Testis (tissue), 3 donors: ENCODE results near the gene F2. TPM values are rescaled to one million over a fixed set of nuclear protein-coding genes. Genes with fewer than 3 reads are reported as not detected.

ENCODE experiments used
- DNase-seq: peaks from one replicate; pipeline ENCODE4 v3.0.0-alpha.2; 2019
- H3K27ac ChIP-seq, 2 donors: fragments of 200-600 bp; sonication (generic); one replicate each; pipeline ENCODE4 v1.5.1; 2019
- H3K27me3 ChIP-seq: fragments of 200-600 bp; sonication (generic); one replicate; pipeline ENCODE4 v1.5.1; 2019
- H3K36me3 ChIP-seq: fragments of 200-600 bp; sonication (generic); one replicate; pipeline ENCODE4 v1.5.1; 2017; ENCODE audit warnings: low read depth; ENCODE audit errors: missing control alignments
- H3K4me1 ChIP-seq: fragments of 200-600 bp; sonication (generic); one replicate; pipeline ENCODE4 v1.5.1; 2019
- H3K4me3 ChIP-seq, 2 donors: fragments of 200-600 bp; sonication (generic); one replicate each; pipeline ENCODE4 v1.5.1; 2017 to 2019
- H3K9me3 ChIP-seq: fragments of 200-600 bp; sonication (generic); one replicate; pipeline ENCODE4 v1.5.1; 2017
- POLR2A ChIP-seq: fragments of 450-650 bp; IDR thresholded peaks from one replicate; pipeline ENCODE4 v1.6.1; 2017; ENCODE audit warnings: antibody characterized with exemption, mild to moderate bottlenecking, moderate library complexity
- WGBS, 2 donors: methylation state at CpG; one replicate each; pipeline ENCODE4 v1.1.5; 2018; 5-methylcytosine and 5-hydroxymethylcytosine counted together
- intact Hi-C: fragments of 100-400 bp; cut with DNase I; formaldehyde crosslinking; loops from one replicate; pipeline ENCODE4 v1.15.1; 2023; ENCODE audit warnings: low total_unique reads
- polyA plus RNA-seq: library from polyadenylated mRNA; stranded (reverse); fragments of 350-450 nt; fragmentation: Illumina TruSeq; extraction: RNeasy Lipid Tissue Mini Kit (QIAGEN cat#74804); gene quantifications from one replicate; pipeline ENCODE4 v1.2.3, GENCODE V29; 2014; ENCODE audit warnings: low read depth, low replicate concordance; ENCODE audit not compliant: insufficient read depth
- total RNA-seq, 2 donors: library from RNA; depleted of rRNA; stranded (reverse); fragments of >200 nt; gene quantifications; one replicate each; pipeline ENCODE4 v1.2.3, GENCODE V29; 2016
- TF ChIP-seq, protein P1 (sequence below), 3 experiments: fragments of 450-650 bp in 2 of 3; fragments of 200-600 bp in 1 of 3; sonication (generic) in 1 of 3; IDR thresholded peaks; one replicate each; pipeline ENCODE4 v1.5.1; 2016 to 2019; ENCODE audit warnings: antibody characterized with exemption in 3 of 3, mild to moderate bottlenecking in 2 of 3, moderate library complexity in 1 of 3

Gene F2
- total and polyA plus RNA-seq, 3 donors from 2014 or later = 0.47 to 3.6 (median 2.4) TPM

DNA sequence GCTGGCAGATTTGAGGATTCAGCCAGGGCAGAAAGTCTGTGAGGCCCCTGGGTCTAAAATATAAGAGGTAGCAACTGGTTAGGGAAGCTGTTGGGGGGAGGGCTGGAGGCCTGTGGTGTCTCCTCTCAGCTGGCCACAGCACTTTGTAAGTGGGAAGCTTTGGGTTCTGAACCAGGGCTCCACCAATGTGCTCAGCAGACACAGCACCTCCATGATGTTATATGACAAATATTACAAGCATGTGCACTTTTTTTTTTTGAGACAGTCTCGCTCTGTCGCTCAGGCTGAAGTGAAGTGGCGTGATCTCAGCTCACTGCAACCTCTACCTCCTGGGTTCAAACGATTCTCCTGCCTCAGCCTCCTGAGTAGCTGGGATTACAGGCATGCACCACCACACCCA is 26.6 kb upstream of the F2 start:
- Histone ChIP-seq H3K36me3 (no peaks in the 10 kb centered on the region), H3K27me3 (no peaks in the 10 kb centered on the region), H3K4me3 (no peak overlapping the region), H3K27ac (no peak overlapping the region), H3K4me1 (peaks cover 20% of the 10 kb centered on the region), H3K9me3 (no peaks in the 10 kb centered on the region)
- intact Hi-C loops = no loop called here
- no peak for TF ChIP-seq POLR2A
- TF ChIP-seq, protein P1, sequence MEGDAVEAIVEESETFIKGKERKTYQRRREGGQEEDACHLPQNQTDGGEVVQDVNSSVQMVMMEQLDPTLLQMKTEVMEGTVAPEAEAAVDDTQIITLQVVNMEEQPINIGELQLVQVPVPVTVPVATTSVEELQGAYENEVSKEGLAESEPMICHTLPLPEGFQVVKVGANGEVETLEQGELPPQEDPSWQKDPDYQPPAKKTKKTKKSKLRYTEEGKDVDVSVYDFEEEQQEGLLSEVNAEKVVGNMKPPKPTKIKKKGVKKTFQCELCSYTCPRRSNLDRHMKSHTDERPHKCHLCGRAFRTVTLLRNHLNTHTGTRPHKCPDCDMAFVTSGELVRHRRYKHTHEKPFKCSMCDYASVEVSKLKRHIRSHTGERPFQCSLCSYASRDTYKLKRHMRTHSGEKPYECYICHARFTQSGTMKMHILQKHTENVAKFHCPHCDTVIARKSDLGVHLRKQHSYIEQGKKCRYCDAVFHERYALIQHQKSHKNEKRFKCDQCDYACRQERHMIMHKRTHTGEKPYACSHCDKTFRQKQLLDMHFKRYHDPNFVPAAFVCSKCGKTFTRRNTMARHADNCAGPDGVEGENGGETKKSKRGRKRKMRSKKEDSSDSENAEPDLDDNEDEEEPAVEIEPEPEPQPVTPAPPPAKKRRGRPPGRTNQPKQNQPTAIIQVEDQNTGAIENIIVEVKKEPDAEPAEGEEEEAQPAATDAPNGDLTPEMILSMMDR (IDR thresholded peaks at IDR 0.05) = no peak
- DNase-seq = no peak
- 91 to 96% methylated on average over 4 of the region's 4 CpGs for WGBS, 2 donors

DNA sequence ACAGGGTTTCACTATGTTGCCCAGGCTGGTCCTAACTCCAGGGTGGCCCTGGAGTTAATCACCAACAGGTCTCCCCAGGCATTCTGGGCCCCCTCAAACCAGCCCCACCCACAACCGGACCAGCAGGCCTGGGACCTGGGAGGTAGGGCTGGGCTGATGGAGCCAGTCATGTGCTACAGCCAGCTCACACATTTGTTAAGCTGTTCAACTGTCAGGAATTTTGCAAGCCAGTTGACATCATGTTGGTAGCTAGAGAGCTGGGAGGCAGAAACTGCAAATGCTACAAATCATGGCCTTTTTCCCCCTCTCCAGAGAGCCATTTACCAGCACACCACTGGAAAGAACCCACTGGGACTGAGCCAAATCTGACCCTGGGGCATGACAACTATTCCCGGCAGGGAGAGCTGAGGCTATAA is 25.4 kb upstream of the F2 start:
- WGBS, 2 donors = 73 to 100% methylated on average over 1 to 2 of the region's 2 CpGs
- H3K9me3 ChIP-seq = no peaks in the 10 kb centered on the region
- intact Hi-C loops = no loop called here
- no peaks in the 10 kb centered on the region for H3K27me3 ChIP-seq
- H3K36me3 ChIP-seq = no peaks in the 10 kb centered on the region
- TF ChIP-seq, protein P1 (IDR thresholded peaks at IDR 0.05) = no peak
- TF ChIP-seq POLR2A = no peak
- DNase-seq = no peak
- H3K4me3 ChIP-seq = no peak overlapping the region
- H3K4me1 ChIP-seq = peaks cover 30% of the 10 kb centered on the region
- H3K27ac ChIP-seq = no peak overlapping the region

DNA sequence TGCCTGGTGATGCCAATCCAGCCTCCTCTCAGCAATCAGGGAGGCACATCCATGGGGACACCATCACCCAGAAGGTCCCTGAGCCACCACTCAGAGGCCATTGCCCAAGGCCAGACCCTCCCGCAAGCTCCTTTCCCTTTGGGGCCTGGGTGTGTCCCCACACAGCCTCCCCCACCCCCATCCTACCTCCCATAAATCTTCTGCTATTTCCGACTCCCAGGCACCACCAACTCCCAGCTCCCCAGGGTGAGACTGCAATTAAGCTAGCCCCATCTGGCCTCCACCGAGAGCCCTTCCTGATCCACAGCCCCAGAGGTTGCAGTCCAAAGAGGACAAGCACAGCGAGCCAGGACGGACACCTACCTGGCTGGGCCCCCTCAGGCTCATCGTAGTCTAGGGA is 24.9 kb upstream of the F2 start:
- 79 to 83% methylated on average over 6 of the region's 6 CpGs for WGBS, 2 donors
- Histone ChIP-seq H3K27ac (no peak overlapping the region), H3K4me1 (peaks cover 34% of the 10 kb centered on the region), H3K27me3 (no peaks in the 10 kb centered on the region), H3K9me3 (no peaks in the 10 kb centered on the region), H3K4me3 (no peak overlapping the region), H3K36me3 (no peaks in the 10 kb centered on the region)
- intact Hi-C loops = no loop called here
- no peak for DNase-seq
- TF ChIP-seq, protein P1 (IDR thresholded peaks at IDR 0.05) = no peak
- no peak for TF ChIP-seq POLR2A

DNA sequence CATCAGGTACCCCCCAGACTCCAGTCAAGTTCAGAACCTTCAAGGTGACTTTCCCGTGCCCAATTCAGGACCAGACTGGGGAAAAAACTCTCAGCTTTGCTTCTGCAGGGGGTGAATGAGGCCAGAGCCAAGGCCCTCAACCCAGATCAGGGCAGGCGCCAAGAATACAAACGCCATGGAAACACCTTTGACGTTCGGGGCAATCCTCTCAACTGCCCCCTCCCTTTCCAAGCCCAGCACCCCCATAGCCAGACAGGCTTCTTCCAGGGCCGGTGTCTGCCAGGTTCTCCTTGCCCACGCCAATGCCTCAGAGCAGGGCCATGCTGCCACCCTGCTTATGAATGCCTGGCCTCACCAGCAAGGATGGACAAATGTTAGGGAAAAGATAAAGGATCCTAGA is 24.4 kb upstream of the F2 start:
- intact Hi-C loops = no loop called here

More for the DNA sequence above, 24.4 kb upstream of the F2 start:
- Histone ChIP-seq H3K27ac (no peak overlapping the region), H3K27me3 (no peaks in the 10 kb centered on the region), H3K4me1 (peaks cover 39% of the 10 kb centered on the region), H3K4me3 (no peak overlapping the region), H3K36me3 (no peaks in the 10 kb centered on the region), H3K9me3 (no peaks in the 10 kb centered on the region)
- WGBS, 2 donors = 76 to 90% methylated on average over 4 to 7 of the region's 7 CpGs
- no peak for DNase-seq
- TF ChIP-seq, protein P1 (IDR thresholded peaks at IDR 0.05) = no peak
- TF ChIP-seq POLR2A = no peak
